Measurements from ENCODE around the gene MS4A2. TPM values are rescaled to one million over a fixed set of nuclear protein-coding genes. Genes with fewer than 3 reads are reported as not detected.
"Not testable (repeated sequence)": the region's sequence is repeated elsewhere in the genome, so short reads cannot be mapped to it uniquely, and the experiment has no call there.

The MS4A2 gene
- total RNA-seq: 1.1 TPM
- long read RNA-seq: 0 reads

DNA sequence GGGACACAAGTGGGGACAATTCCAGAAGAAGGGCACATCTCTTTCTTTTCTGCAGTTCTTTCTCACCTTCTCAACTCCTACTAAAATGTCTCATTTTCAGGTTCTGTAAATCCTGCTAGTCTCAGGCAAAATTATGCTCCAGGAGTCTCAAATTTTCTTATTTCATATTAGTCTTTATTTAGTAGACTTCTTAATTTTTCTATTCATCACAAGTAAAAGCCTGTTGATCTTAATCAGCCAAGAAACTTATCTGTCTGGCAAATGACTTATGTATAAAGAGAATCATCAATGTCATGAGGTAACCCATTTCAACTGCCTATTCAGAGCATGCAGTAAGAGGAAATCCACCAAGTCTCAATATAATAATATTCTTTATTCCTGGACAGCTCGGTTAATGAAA lies at the start of gene MS4A2:
TSS of gene MS4A2 (plus strand) at position 301 of the 400 bp plus-strand sequence. CDS start 102 bp downstream, outside the sequence.
- DNase-seq (ENCODE audit: low spot score): no peak

- no peak for DNase-seq (ENCODE audit: low spot score)
Measured at GRCh38 chr11:60040109-60040508, 48.4 kb upstream of the MS4A2 start, which contains the start of gene OOSP2. TSS of gene OOSP2 (plus strand) at chr11:60040409. CDS start at chr11:60040460, 51 bp downstream.

DNA sequence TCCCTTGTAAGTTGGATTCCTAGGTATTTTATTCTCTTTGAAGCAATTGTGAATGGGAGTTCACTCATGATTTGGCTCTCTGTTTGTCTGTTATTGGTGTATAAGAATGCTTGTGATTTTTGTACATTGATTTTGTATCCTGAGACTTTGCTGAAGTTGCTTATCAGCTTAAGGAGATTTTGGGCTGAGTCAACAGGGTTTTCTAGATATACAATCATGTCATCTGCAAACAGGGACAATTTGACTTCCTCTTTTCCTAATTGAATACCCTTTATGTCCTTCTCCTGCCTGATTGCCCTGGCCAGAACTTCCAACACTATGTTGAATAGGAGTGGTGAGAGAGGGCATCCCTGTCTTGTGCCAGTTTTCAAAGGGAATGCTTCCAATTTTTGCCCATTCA lies 38.0 kb upstream of the MS4A2 start:
- DNase-seq (ENCODE audit: low spot score): not testable (repeated sequence)

DNA sequence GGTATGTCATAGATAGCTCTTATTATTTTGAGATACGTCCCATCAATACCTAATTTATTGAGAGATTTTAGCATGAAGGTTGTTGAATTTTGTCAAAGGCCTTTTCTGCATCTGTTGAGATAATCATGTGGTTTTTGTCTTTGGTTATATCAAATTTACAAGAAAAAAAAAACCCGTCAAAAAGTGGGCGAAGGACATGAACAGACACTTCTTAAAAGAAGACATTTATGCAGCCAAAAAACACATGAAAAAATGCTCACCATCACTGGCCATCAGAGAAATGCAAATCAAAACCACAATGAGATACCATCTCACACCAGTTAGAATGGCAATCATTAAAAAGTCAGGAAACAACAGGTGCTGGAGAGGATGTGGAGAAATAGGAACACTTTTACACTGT lies 37.6 kb upstream of the MS4A2 start:
- not testable (repeated sequence) for DNase-seq (ENCODE audit: low spot score)

DNA sequence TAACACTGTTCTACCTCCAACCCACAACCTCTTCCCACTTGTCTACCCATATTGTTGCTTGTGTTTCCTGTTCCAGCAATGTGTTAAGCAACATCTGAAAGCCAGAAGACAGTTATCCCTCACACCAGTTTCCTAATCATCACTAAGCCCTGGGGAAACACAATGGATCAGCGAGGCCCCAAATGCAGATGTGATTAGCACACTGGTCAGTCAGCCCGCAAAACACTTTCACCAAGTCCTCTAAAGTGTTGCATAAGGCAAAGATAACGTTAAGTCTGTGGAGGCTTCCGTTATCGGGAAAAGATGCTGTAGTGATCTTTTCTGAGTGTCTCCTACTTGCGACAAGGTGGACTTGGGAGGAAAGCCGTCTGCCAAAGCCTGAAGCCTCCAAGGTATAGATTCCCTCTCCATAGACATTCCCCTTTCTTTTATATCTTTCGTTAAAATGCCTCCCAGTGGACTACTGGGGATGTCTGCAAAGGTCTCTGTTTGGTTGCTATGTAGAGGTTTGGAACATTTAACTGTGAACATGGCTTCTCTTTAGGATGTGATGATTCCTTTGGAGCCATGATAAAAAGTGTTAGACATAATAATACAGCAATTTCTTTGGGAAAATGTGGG lies 32.0 kb upstream of the MS4A2 start, which contains the start of gene MS4A3:
TSS of gene MS4A3 (plus strand) at position 317 of the 621 bp plus-strand sequence. CDS start 4,496 bp downstream, outside the sequence.
- DNase-seq (ENCODE audit: low spot score): no peak

GRCh38 chr11:60059052-60059451 lies 29.4 kb upstream of the MS4A2 start:
- no peak for DNase-seq (ENCODE audit: low spot score)

DNA sequence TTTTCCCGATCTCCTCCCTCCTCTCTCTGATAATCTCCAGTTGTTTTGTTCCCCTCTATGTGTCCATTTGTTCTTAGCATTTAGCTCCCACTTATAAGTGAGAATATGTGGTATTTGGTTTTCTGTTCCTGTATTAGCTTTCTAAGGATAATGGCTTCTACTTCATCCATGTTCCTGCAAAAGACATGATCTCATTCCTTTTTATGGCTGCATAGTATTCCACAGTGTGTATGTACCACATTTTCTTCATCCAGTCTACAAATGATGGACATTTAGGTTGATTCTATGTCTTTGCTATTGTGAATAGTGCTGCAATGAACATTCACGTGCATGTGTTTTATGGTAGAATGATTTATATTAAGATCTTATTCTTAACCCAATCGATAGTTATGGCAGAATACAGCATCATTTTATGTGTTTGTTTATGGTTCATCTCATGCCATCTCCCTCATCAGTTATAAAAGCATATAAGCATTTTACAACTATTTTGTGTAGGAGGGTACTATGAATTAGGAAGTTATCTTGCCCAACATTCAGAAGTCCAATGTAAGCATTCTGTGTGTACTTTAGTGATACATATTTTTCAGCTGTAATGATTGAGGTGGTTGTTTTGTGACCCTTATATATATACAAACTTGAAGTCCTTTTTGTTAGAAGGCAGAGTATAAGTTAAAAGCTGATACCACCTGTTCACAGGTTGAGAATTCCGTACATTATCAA lies 28.8 kb upstream of the MS4A2 start:
- no peak for DNase-seq (ENCODE audit: low spot score)

DNA sequence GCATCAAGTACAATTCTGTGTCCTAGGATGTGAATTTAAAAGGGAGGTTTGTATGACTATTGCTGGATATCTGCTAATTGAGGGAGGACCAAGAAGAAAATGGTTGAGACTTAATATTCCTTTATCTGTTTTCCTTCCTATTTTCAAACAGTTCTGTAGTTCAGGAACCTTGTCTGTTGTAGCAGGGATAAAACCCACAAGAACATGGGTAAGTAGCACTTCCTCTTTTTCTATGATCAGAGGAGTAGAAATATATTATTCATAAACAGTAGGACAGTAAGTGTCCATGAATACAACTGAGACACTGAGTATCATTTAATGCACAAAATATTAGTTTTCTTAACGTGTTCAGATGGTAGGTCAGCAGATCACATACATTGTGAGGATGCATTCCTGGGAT lies 24.4 kb upstream of the MS4A2 start:
- DNase-seq (ENCODE audit: low spot score): no peak

- DNase-seq (ENCODE audit: low spot score): no peak
Measured at GRCh38 chr11:60065801-60066200, 22.7 kb upstream of the MS4A2 start.

DNA sequence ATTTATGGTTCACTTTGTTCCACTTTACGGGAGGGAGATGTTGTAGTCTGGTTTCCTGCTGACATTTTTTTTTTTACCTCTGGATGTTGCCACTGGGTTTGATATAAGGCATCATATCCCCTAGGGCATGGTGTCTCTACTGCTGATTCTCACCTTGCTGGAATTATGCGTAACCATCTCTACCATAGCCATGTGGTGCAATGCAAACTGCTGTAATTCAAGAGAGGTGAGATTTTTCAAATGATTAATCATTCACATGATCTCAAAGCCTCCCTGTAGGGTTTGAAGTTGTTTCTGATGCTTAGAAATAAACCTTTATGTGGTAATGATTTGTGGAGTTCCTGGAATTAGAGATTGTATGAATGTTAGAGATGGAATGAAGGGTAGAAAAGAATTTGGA lies 19.0 kb upstream of the MS4A2 start:
- DNase-seq (ENCODE audit: low spot score): no peak

DNA sequence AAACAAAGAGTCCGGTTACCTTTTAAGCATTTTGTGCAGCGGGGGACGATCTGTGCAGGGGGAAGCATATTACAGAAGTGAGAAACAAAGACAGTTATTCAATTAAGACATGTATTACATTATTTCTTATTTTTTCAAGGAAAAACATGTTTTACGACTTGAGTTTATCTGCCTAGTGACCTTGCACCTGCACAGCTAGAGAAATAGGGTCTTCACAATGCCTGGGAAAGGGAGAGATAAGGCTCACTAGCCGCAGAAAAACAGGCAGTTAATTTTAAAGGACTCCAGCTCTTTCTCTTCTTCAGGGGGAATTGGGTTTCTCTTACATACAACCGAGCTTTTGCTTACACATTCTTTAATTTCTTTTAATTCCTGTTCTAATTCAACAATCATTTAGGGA lies 16.8 kb upstream of the MS4A2 start:
- DNase-seq (ENCODE audit: low spot score): not testable (repeated sequence)

- no peak for DNase-seq (ENCODE audit: low spot score)
Measured at GRCh38 chr11:60077216-60077817, 11.1 kb upstream of the MS4A2 start.

GRCh38 chr11:60077981-60078380 lies 10.5 kb upstream of the MS4A2 start:
- DNase-seq (ENCODE audit: low spot score): no peak

DNA sequence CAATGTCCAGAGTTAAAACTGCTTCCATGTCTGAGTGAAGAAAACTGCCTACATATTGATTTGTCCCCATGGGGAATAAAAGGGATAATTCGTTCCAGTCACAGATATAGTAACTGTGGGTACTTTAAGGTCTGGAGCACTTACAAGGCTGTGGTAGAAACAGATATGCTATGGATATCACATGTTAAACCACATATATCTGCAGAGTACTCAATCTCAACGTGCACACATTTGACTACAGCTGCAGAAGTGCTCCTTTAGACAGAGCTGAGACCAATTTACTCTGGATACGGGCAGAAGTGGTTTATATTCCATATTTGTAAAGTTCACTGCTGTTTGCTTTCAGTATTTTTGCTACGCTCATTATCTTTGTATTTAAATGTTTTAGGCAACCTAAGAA lies 9.7 kb upstream of the MS4A2 start:
- DNase-seq (ENCODE audit: low spot score): no peak

- no peak for DNase-seq (ENCODE audit: low spot score)
Measured at GRCh38 chr11:60080535-60080934, 7.9 kb upstream of the MS4A2 start.

DNA sequence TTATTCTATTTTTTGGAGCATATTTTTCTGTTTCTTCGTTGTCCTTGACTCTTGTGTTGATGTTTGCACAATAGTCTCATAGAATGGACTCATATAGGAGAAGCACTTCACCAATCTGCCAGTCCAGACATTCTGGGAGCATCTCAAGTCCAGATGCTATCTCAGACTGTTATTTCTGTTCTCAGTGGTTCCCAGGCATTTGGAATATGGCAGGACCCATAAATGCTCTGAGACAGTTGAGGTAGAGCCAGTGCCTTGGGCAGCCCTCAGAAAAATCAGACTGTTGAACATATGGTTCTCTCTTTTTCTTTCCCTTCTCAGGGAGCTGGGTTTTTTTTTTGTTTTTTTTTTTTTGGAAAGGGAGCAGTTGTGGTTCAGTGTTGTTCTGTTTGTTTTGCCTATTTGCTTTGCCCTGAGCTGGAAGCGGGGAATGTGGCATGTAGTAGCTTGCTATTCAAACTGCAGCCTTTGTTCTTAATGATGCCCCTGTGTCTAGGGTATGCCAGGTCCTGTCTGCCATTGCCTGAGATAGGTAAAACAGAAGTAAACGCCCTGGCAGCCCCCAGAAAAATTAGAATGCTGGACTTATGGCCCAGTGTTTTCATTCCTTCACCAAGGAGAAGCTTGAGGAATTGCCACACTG lies 3.7 kb upstream of the MS4A2 start:
- no peak for DNase-seq (ENCODE audit: low spot score)

GRCh38 chr11:60085909-60086308 lies 2.6 kb upstream of the MS4A2 start:
- no peak for DNase-seq (ENCODE audit: low spot score)

DNA sequence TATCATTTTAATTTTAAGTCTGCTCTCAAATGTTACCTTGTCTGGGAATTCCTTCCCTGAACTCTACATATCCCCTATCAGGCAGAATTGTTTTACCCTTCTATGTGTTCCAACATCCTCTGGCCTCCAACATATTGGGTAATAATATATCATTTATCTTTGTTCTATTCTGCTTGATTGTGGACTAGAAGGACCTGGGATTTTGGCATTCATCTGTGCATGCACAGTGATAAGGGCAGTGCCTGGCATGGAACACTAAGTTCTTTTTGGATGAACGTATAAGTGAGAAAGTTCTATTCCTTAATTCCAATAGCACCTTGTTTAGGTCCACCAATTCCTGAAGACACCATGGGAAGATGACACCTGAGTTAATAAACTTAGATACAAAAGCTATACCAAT lies 1.2 kb upstream of the MS4A2 start:
- DNase-seq (ENCODE audit: low spot score): no peak

DNA sequence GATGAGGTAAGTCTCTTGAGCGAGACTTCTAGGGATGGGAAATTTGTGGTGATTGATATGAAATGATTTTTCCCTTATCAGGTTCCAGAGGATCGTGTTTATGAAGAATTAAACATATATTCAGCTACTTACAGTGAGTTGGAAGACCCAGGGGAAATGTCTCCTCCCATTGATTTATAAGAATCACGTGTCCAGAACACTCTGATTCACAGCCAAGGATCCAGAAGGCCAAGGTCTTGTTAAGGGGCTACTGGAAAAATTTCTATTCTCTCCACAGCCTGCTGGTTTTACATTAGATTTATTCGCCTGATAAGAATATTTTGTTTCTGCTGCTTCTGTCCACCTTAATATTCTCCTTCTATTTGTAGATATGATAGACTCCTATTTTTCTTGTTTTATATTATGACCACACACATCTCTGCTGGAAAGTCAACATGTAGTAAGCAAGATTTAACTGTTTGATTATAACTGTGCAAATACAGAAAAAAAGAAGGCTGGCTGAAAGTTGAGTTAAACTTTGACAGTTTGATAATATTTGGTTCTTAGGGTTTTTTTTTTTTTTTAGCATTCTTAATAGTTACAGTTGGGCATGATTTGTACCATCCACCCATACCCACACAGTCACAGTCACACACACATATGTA lies 7.1 kb downstream of the MS4A2 start:
- DNase-seq (ENCODE audit: low spot score): no peak

DNA sequence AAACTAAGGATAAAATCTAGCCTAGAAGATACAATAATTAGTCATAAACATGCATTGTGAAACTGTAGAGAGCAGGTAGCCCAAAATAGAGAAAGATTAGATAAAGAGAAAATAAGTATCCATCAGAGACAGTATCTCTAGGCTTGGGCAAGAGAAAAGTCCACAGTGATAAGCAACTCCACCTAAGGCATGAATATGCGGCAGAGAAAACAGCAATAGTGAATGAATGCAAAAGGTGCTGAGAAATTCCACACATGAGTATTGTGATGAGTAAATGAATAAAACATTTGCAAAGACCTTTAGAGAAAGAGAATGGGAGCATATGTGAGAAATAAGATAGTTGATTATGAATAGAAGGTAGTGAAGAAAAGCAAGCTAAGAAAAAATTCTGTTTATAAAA lies 8.7 kb downstream of the MS4A2 start:
- DNase-seq (ENCODE audit: low spot score): no peak

DNA sequence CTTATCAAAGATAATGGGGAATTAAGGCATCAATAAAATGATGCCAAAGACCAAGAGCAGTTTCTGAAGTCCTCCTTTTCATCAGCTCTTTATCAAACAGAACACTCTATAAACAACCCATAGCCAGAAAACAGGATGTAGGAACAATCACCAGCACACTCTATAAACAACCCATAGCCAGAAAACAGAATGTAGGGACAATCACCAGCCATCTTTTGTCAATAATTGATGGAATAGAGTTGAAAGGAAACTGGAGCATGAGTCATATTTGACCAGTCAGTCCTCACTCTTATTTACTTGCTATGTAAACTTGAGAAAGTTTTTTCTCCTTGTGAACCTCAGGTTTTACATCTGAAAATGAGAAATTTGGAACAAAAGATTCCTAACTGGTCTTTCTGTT lies 10.0 kb downstream of the MS4A2 start:
- no peak for DNase-seq (ENCODE audit: low spot score)

Measured in mesenteric fat pad (tissue), 1 donor.